Mesothelial cell of epicardium (in vitro differentiated cells): ENCODE results near the gene KBTBD2. TPM values are rescaled to one million over a fixed set of nuclear protein-coding genes. Genes with fewer than 3 reads are reported as not detected.
"Not testable (repeated sequence)": the region's sequence is repeated elsewhere in the genome, so short reads cannot be mapped to it uniquely, and the experiment has no call there.

Experiments
- DNase-seq, 2 experiments: peaks; one replicate each; pipeline ENCODE4 v3.0.0; 2021; ENCODE audit warnings: low spot score in 2 of 2; ENCODE audit not compliant: unreplicated experiment in 2 of 2
- H3K27ac Mint-ChIP-seq: 2 replicates; pipeline ENCODE4 v1.8.0; 2021; ENCODE audit warnings: mixed read lengths
- H3K27me3 Mint-ChIP-seq: 2 replicates; pipeline ENCODE4 v1.8.0; 2021; ENCODE audit warnings: low read depth, mixed read lengths
- H3K36me3 Mint-ChIP-seq: 2 replicates; pipeline ENCODE4 v1.8.0; 2021; ENCODE audit warnings: mixed read lengths
- H3K4me1 Mint-ChIP-seq: 2 replicates; pipeline ENCODE4 v1.8.0; 2021; ENCODE audit warnings: mixed read lengths
- H3K4me3 Mint-ChIP-seq: 2 replicates; pipeline ENCODE4 v1.8.0; 2021; ENCODE audit warnings: mild to moderate bottlenecking, moderate library complexity, mixed read lengths
- H3K9me3 Mint-ChIP-seq: 2 replicates; pipeline ENCODE4 v1.8.0; 2021; ENCODE audit warnings: mixed read lengths
- CTCF ChIP-seq: fragments of 200-600 bp; sonication (generic); IDR thresholded peaks from one replicate; pipeline ENCODE4 v1.5.0; 2021; ENCODE audit warnings: antibody characterized with exemption; ENCODE audit not compliant: unreplicated experiment
- total RNA-seq: library from RNA; stranded (reverse); gene quantifications from 3 replicates; pipeline ENCODE4 v1.2.1, GENCODE V29; 2021

The KBTBD2 gene
- total RNA-seq, 1 donor from 2014 or later = 41.9 TPM

GRCh38 chr7:32869716-32870115, 21.8 kb downstream of the KBTBD2 start:
- no peak for TF ChIP-seq CTCF
- Mint-ChIP-seq H3K27me3 (no peaks in the 10 kb centered on the region), H3K4me1 (peaks cover 2% of the 10 kb centered on the region), H3K4me3 (no peak overlapping the region), H3K9me3 (peaks cover 11% of the 10 kb centered on the region), H3K36me3 (peaks cover 59% of the 10 kb centered on the region), H3K27ac (no peak overlapping the region)
- DNase-seq = no peak

GRCh38 chr7:32868116-32868515, 23.4 kb downstream of the KBTBD2 start:
- peaks cover 66% of the 10 kb centered on the region for H3K36me3 Mint-ChIP-seq
- TF ChIP-seq CTCF = no peak
- H3K4me1 Mint-ChIP-seq = peaks cover 2% of the 10 kb centered on the region
- peaks cover 14% of the 10 kb centered on the region for H3K9me3 Mint-ChIP-seq
- H3K27me3 Mint-ChIP-seq = no peaks in the 10 kb centered on the region
- H3K4me3 Mint-ChIP-seq = no peak overlapping the region
- DNase-seq = no peak
- no peak overlapping the region for H3K27ac Mint-ChIP-seq

GRCh38 chr7:32865448-32866030, 26.0 kb downstream of the KBTBD2 start:
- H3K36me3 Mint-ChIP-seq = peaks cover 52% of the 10 kb centered on the region

GRCh38 chr7:32863872-32864271, 27.7 kb downstream of the KBTBD2 start:
- not testable (repeated sequence) for DNase-seq, H3K4me1 Mint-ChIP-seq, H3K27ac Mint-ChIP-seq, H3K27me3 Mint-ChIP-seq, H3K4me3 Mint-ChIP-seq
- Mint-ChIP-seq H3K9me3 (peaks cover 14% of the 10 kb centered on the region), H3K36me3 (peaks cover 40% of the 10 kb centered on the region)

More at GRCh38 chr7:32865448-32866030, 26.0 kb downstream of the KBTBD2 start:
- Mint-ChIP-seq H3K9me3 (peaks cover 14% of the 10 kb centered on the region), H3K4me3 (no peak overlapping the region), H3K27me3 (no peaks in the 10 kb centered on the region), H3K27ac (no peak overlapping the region), H3K4me1 (peaks cover 2% of the 10 kb centered on the region)
- DNase-seq = no peak
- TF ChIP-seq CTCF = no peak

GRCh38 chr7:32860090-32860489, 31.5 kb downstream of the KBTBD2 start:
- Mint-ChIP-seq H3K4me3 (no peak overlapping the region), H3K4me1 (peaks cover 7% of the 10 kb centered on the region), H3K27ac (no peak overlapping the region), H3K9me3 (peaks cover 5% of the 10 kb centered on the region), H3K27me3 (no peaks in the 10 kb centered on the region), H3K36me3 (peaks cover 10% of the 10 kb centered on the region)
- DNase-seq = no peak
- TF ChIP-seq CTCF = no peak

- Mint-ChIP-seq H3K27me3 (no peaks in the 10 kb centered on the region), H3K36me3 (peaks cover 2% of the 10 kb centered on the region), H3K9me3 (no peaks in the 10 kb centered on the region), H3K4me1 (peaks cover 7% of the 10 kb centered on the region), H3K4me3 (no peak overlapping the region), H3K27ac (no peak overlapping the region)
- no peak for DNase-seq
- TF ChIP-seq CTCF = no peak
These were observed 32.9 kb downstream of the KBTBD2 start for GRCh38 chr7:32858648-32859047.

GRCh38 chr7:32857063-32857462, 34.5 kb downstream of the KBTBD2 start:
- H3K9me3 Mint-ChIP-seq, H3K36me3 Mint-ChIP-seq, H3K4me1 Mint-ChIP-seq, DNase-seq, H3K4me3 Mint-ChIP-seq, H3K27ac Mint-ChIP-seq, H3K27me3 Mint-ChIP-seq: not testable (repeated sequence)

- H3K9me3 Mint-ChIP-seq, H3K27ac Mint-ChIP-seq, H3K4me3 Mint-ChIP-seq, H3K4me1 Mint-ChIP-seq, DNase-seq, H3K27me3 Mint-ChIP-seq, H3K36me3 Mint-ChIP-seq: not testable (repeated sequence)
These were observed 35.5 kb downstream of the KBTBD2 start for GRCh38 chr7:32855837-32856775.

- not testable (repeated sequence) for H3K27me3 Mint-ChIP-seq, H3K36me3 Mint-ChIP-seq, H3K4me3 Mint-ChIP-seq
These were observed 40.9 kb downstream of the KBTBD2 start for GRCh38 chr7:32850654-32851053.

More at GRCh38 chr7:32850654-32851053, 40.9 kb downstream of the KBTBD2 start:
- not testable (repeated sequence) for H3K9me3 Mint-ChIP-seq, DNase-seq, H3K4me1 Mint-ChIP-seq, H3K27ac Mint-ChIP-seq
